DND-41 (cell line): Measurements from ENCODE around the gene PIK3C3.

Source experiments
- ATAC-seq: fragments of 200-7000 bp; cut with Tn5 transposase; 3 replicates; pipeline ENCODE4 v1.9.1; 2021; ENCODE audit warnings: low read depth; ENCODE audit not compliant: insufficient read depth
- DNase-seq: peaks from one replicate; pipeline ENCODE4 v3.0.0-alpha.2; 2020
- H2AFZ ChIP-seq: 2 replicates; pipeline ENCODE4 v1.6.0; 2012; ENCODE audit warnings: low read depth, low read length
- H3K27ac ChIP-seq: 2 replicates; pipeline ENCODE4 v1.5.1; 2012; ENCODE audit warnings: low read length, inconsistent platforms
- H3K27me3 ChIP-seq: fragments of 200-600 bp; sonication (generic); 2 replicates; pipeline ENCODE4 v1.6.0; 2012; ENCODE audit warnings: low read length, mild to moderate bottlenecking, inconsistent platforms; ENCODE audit not compliant: insufficient read depth, poor library complexity
- H3K36me3 ChIP-seq: 2 replicates; pipeline ENCODE4 v1.5.1; 2012; ENCODE audit warnings: low read length, inconsistent platforms; ENCODE audit not compliant: insufficient read depth
- H3K4me1 ChIP-seq: 2 replicates; pipeline ENCODE4 v1.5.1; 2012; ENCODE audit warnings: mild to moderate bottlenecking, low read length; ENCODE audit not compliant: insufficient read depth
- H3K4me2 ChIP-seq: 2 replicates; pipeline ENCODE4 v1.6.0; 2012; ENCODE audit warnings: mild to moderate bottlenecking, moderate library complexity, low read length, inconsistent platforms; ENCODE audit not compliant: insufficient read depth
- H3K4me3 ChIP-seq, 2 experiments: fragments of 200-600 bp in 1 of 2; shearing (Covaris generic) in 1 of 2; 2 replicates each; pipeline ENCODE4 v1.5.1; 2012 to 2016; ENCODE audit warnings: inconsistent platforms in 2 of 2, low read length in 2 of 2, mild to moderate bottlenecking in 2 of 2, low read depth in 1 of 2, moderate library complexity in 1 of 2
- H3K79me2 ChIP-seq: 2 replicates; pipeline ENCODE4 v1.6.0; 2012; ENCODE audit warnings: low read length, inconsistent platforms; ENCODE audit not compliant: insufficient read depth
- H3K9ac ChIP-seq: 2 replicates; pipeline ENCODE4 v1.6.0; 2012; ENCODE audit warnings: low read depth, mild to moderate bottlenecking, inconsistent platforms, low read length, moderate library complexity
- H3K9me3 ChIP-seq: 2 replicates; pipeline ENCODE4 v1.5.1; 2012; ENCODE audit warnings: low read length, moderate library complexity, mild to moderate bottlenecking, inconsistent platforms; ENCODE audit not compliant: insufficient read depth, severe bottlenecking
- H4K20me1 ChIP-seq: 2 replicates; pipeline ENCODE4 v1.6.0; 2012; ENCODE audit warnings: low read length; ENCODE audit not compliant: insufficient read depth
- EZH2 ChIP-seq: IDR thresholded peaks from 3 replicates; pipeline ENCODE4 v1.6.1; 2012; ENCODE audit warnings: borderline replicate concordance, low read depth, mild to moderate bottlenecking, moderate library complexity, low read length, inconsistent platforms; ENCODE audit not compliant: severe bottlenecking
- TF ChIP-seq, protein P1 (sequence below): IDR thresholded peaks from 2 replicates; pipeline ENCODE4 v1.5.1; 2012; ENCODE audit warnings: borderline replicate concordance, low read length, moderate library complexity, mild to moderate bottlenecking; ENCODE audit not compliant: poor library complexity, severe bottlenecking; ENCODE audit errors: extremely low read depth

The PIK3C3 gene

DNA sequence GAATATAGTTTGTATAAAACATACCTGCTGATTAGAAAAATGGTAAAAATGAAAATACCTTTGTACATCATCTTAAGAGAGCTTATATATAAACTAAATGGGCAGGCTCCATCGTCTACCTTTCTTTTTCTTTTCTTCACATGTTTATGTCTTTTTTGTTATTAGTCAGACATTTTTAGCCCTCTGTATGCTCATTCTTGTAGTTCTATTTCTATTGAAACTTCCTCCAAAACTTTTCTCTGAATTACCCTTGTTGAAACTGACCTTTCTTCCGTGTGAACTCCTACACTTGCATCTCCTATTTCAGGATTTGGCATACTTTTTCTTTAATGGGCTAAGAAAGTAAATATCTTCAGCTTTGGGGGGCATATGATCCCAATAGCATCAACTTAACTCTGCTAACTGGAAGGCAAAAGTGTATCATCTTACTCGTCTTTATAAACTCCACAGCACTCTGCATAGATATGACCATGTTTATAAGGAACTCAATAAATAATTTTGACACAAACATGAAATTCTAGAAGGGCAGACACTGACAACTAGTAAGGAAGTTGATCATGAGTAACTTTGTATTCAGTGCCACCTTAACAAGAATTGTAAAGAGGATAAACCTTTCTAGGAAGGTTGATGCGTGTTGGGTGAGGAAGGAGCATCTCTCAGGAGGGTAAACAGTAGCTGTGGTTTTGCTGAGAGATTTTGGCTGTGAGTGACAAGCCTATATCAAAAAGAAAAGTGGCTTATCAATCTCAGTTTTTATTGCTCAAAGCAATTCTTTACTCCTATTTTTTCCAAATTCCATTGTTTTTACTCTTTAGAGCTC lies 127.6 kb downstream of the PIK3C3 start:
- H3K79me2 ChIP-seq: no peaks in the 10 kb centered on the region
- no peak overlapping the region for H3K27ac ChIP-seq
- no peak for TF ChIP-seq EZH2
- TF ChIP-seq, protein P1, sequence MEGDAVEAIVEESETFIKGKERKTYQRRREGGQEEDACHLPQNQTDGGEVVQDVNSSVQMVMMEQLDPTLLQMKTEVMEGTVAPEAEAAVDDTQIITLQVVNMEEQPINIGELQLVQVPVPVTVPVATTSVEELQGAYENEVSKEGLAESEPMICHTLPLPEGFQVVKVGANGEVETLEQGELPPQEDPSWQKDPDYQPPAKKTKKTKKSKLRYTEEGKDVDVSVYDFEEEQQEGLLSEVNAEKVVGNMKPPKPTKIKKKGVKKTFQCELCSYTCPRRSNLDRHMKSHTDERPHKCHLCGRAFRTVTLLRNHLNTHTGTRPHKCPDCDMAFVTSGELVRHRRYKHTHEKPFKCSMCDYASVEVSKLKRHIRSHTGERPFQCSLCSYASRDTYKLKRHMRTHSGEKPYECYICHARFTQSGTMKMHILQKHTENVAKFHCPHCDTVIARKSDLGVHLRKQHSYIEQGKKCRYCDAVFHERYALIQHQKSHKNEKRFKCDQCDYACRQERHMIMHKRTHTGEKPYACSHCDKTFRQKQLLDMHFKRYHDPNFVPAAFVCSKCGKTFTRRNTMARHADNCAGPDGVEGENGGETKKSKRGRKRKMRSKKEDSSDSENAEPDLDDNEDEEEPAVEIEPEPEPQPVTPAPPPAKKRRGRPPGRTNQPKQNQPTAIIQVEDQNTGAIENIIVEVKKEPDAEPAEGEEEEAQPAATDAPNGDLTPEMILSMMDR: no peak
- H3K27me3 ChIP-seq: no peaks in the 10 kb centered on the region
- no peak for DNase-seq
- no peak overlapping the region for H3K9ac ChIP-seq
- no peak overlapping the region for H3K4me3 ChIP-seq
- H2AFZ ChIP-seq: no peak overlapping the region
- no peaks in the 10 kb centered on the region for H3K4me1 ChIP-seq
- no peak overlapping the region for H3K4me2 ChIP-seq
- H4K20me1 ChIP-seq: no peaks in the 10 kb centered on the region
- H3K36me3 ChIP-seq: peaks cover 38% of the 10 kb centered on the region; the same call in 1 of the 2 replicates
- no peaks in the 10 kb centered on the region for H3K9me3 ChIP-seq
- no peak for ATAC-seq

DNA sequence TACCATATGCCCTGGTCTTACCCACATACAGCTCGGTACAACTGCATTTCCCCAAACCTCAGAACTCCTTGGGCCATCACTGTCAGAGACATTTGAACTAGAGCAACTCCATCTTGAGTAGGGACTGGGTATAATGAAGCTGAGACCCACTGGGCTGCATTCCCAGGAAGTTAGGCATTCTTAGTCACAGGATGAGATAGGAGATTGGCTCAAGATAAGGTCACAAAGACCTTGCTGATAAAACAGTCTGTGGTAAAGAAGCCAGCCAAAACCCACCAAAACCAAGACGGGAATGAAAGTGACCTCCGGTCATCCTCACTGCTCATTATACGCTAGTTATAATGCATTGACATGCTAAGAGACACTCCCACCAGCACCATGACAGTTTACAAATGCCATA lies 131.3 kb downstream of the PIK3C3 start:
- Histone ChIP-seq H2AFZ (no peak overlapping the region), H3K4me3 (no peak overlapping the region), H3K27ac (no peak overlapping the region), H3K4me2 (no peak overlapping the region), H3K79me2 (no peaks in the 10 kb centered on the region), H3K27me3 (no peaks in the 10 kb centered on the region), H3K4me1 (no peaks in the 10 kb centered on the region), H3K9ac (no peak overlapping the region), H4K20me1 (no peaks in the 10 kb centered on the region), H3K36me3 (peaks cover 18% of the 10 kb centered on the region; the same call in 1 of the 2 replicates), H3K9me3 (no peaks in the 10 kb centered on the region)
- DNase-seq (no peak), ATAC-seq (no peak)
- no peak for TF ChIP-seq EZH2
- TF ChIP-seq, protein P1: no peak

DNA sequence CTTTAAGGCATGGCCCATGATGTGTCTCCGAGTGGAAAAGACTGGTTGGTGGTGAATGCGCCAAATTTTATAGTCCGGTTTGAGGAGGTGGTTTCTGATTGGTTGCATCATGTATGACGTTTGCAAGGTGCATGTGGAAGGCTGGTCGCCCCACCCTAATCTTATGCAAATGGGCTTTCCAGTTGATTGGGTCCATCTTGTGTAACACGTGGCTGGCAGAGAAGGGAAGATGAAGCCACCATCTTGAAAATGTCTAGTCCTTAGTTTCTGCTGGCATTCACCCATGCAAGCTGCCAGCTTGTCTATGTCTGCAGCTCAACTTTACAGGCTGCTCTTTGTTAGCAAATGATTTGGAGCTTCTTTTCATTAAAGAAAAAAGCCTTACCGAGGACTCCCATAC lies 132.2 kb downstream of the PIK3C3 start:
- Histone ChIP-seq H3K9ac (no peak overlapping the region), H3K9me3 (no peaks in the 10 kb centered on the region), H4K20me1 (no peaks in the 10 kb centered on the region), H3K27me3 (no peaks in the 10 kb centered on the region), H3K4me1 (no peaks in the 10 kb centered on the region), H3K4me3 (no peak overlapping the region), H3K27ac (no peak overlapping the region), H3K79me2 (no peaks in the 10 kb centered on the region), H2AFZ (no peak overlapping the region), H3K4me2 (no peak overlapping the region), H3K36me3 (peaks cover 10% of the 10 kb centered on the region; the same call in 1 of the 2 replicates)
- DNase-seq (no peak), ATAC-seq (no peak)
- TF ChIP-seq, protein P1: no peak
- TF ChIP-seq EZH2: no peak
